ENCODE data around the gene IFNL4. TPM values are rescaled to one million over a fixed set of nuclear protein-coding genes. Genes with fewer than 3 reads are reported as not detected.

The IFNL4 gene
- total and polyA plus RNA-seq, 9 of the 15 experiments (the other 6 are each of a cell fraction or from before 2014, with no cell fraction given), result not detected

- Histone ChIP-seq H3K79me2 (ENCODE audit: control insufficient read depth, insufficient read depth, low read length) (no peaks in the 10 kb centered on the region), H3K4me1 (replicated peaks in 1 of 2; ENCODE audit: control insufficient read depth in 2 of 2, insufficient read depth in 2 of 2, low read length in 2 of 2) (peaks cover 44 to 50% of the 10 kb centered on the region in 2 experiments), H3K27me3 (ENCODE audit: control insufficient read depth in 2 of 2, insufficient read depth in 2 of 2, low read length in 2 of 2) (no peaks in the 10 kb centered on the region), H3K27ac (ENCODE audit: extremely low read depth, low read depth, low read length) (no peak overlapping the region), H3K9me1 (ENCODE audit: control insufficient read depth, insufficient read depth, low read length) (no peaks in the 10 kb centered on the region), H4K20me1 (replicated peaks; ENCODE audit: control insufficient read depth, insufficient read depth, low read length) (no peaks in the 10 kb centered on the region), H3K4me2 (ENCODE audit: insufficient read depth, low read length) (peak overlapping the region; percentile 4; the same call in 1 of the 2 replicates), H3K4me3 (no peak overlapping the region), H2AFZ (ENCODE audit: low read depth, low read length) (peak overlapping the region; percentile 52; the same call in 1 of the 2 replicates), H3K9me3 (replicated peaks; ENCODE audit: control insufficient read depth, insufficient read depth, low read depth, low read length) (no peaks in the 10 kb centered on the region), H3K9ac (ENCODE audit: insufficient read depth in 1 of 2, low read depth in 2 of 2, low read length in 2 of 2) (peak overlapping the region in 1 of 2 experiments; percentile 22; a peak in 1 of 4 replicates), H3K36me3 (ENCODE audit: control insufficient read depth, insufficient read depth, low read length) (no peaks in the 10 kb centered on the region)
- BruUV-seq (replicated peaks), result no TSS peak
- WGBS (ENCODE audit: insufficient coverage, low coverage, missing lambda C conversion rate), result 3% methylated on average over 3 of the region's 3 CpGs
- intact Hi-C loops (cut with micrococcal nuclease) (loop anchor here (10.0 kb wide), 1 partner anchor 52 kb away; no protein-coding TSS in a partner anchor), in situ Hi-C loops (cut with MboI) (no loop called here)
- POLR2A ChIA-PET, result interaction anchor here (0.5 to 1.0 kb wide), 3 partner anchors 28 to 48 kb away, joined by 3 read pairs; no protein-coding TSS in a partner anchor
- no peak for ATAC-seq
- no peak for FAIRE-seq
- CTCF ChIA-PET (ENCODE audit: low intra/inter-chr PET ratio), result no interaction called here
- peak in 2 of 4 experiments; percentile 28 to 30 for DNase-seq (ENCODE audit: extremely low read depth in 1 of 4, low spot score in 3 of 4)
- TF ChIP-seq BCLAF1 (IDR thresholded peaks at IDR 0.05; ENCODE audit: borderline replicate concordance in 1 of 2, control insufficient read depth in 1 of 2, low read depth in 2 of 2, low read length in 1 of 2) (no peak), MTF1 (CRISPR knock-in tag; IDR thresholded peaks at IDR 0.05; ENCODE audit: borderline replicate concordance) (no peak), ZNF354B (CRISPR knock-in tag; IDR thresholded peaks at IDR 0.05) (no peak), KAT7 (CRISPR knock-in tag; IDR thresholded peaks at IDR 0.05; ENCODE audit: borderline replicate concordance) (no peak), ZNF764 (CRISPR knock-in tag; IDR thresholded peaks at IDR 0.05; ENCODE audit: low read depth) (no peak), SPI1 (IDR thresholded peaks at IDR 0.05; ENCODE audit: borderline replicate concordance, low read depth, low read length) (no peak), POLR2AphosphoS5 (IDR thresholded peaks at IDR 0.05; ENCODE audit: control insufficient read depth, insufficient read depth, low read depth, low read length) (0 out of 2 replicates have a peak, but pooled peaks have one; percentile 42), ZNF695 (CRISPR knock-in tag; IDR thresholded peaks at IDR 0.05) (no peak), ARID3A (IDR thresholded peaks at IDR 0.05; ENCODE audit: borderline replicate concordance, low read depth, low read length) (0 out of 2 replicates have a peak, but pooled peaks have one; percentile 40), PURB (CRISPR knock-in tag; IDR thresholded peaks at IDR 0.05; ENCODE audit: low read depth) (no peak), CBFA2T2 (conservative IDR thresholded peaks at IDR 0.05) (peak; percentile 67), USF2 (CRISPR knock-in tag; IDR thresholded peaks at IDR 0.05) (no peak), XRCC5 (IDR thresholded peaks at IDR 0.05; ENCODE audit: low read depth, low read length) (no peak), ARNT (IDR thresholded peaks at IDR 0.05) (no peak), ZBTB26 (CRISPR knock-in tag; IDR thresholded peaks at IDR 0.05) (no peak), TAL1 (IDR thresholded peaks at IDR 0.05) (peak; percentile 57)
These were observed 3.8 kb upstream of the IFNL4 start for GRCh38 chr19:39252458-39252857.

Data from K562 (cell line).